ENCODE results near the gene UGCG. TPM values are rescaled to one million over a fixed set of nuclear protein-coding genes. Genes with fewer than 3 reads are reported as not detected.
A peak's percentile ranks its signal among the peaks of the same experiment; 100 is the strongest.

Gene UGCG
- total and polyA plus RNA-seq, 2 of the 8 experiments (the other 6 are each of a cell fraction or from before 2014, with no cell fraction given): 14.9 to 34.0 TPM

DNA sequence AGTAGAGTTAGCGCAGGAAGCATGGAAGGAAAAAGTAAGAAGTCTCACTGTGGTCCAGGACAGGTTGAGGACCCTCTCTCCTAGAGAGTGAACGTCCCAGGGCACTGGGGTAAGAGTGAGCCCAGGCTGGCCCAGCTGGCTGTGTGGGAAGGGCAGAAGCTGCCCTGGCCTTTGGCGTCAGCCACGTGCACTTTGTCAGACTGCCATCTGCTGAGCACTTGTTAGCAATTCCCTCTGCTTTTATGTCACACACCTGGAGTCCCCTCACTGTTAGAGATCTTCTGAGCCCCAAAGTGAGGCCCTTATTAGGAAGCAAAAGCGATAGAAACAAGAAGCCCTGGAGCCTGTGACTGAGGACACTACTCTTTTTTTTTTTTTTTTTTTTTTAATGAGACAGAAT lies 79.1 kb downstream of the UGCG start (continued):
- no peak for TF ChIP-seq SIX5 (IDR thresholded peaks at IDR 0.05; ENCODE audit: low read depth, low read length)
- no peak for TF ChIP-seq BRCA1 (IDR thresholded peaks at IDR 0.05; ENCODE audit: low read depth, low read length)
- TF ChIP-seq, protein P1, sequence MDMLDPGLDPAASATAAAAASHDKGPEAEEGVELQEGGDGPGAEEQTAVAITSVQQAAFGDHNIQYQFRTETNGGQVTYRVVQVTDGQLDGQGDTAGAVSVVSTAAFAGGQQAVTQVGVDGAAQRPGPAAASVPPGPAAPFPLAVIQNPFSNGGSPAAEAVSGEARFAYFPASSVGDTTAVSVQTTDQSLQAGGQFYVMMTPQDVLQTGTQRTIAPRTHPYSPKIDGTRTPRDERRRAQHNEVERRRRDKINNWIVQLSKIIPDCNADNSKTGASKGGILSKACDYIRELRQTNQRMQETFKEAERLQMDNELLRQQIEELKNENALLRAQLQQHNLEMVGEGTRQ (IDR thresholded peaks at IDR 0.05; ENCODE audit: low read length): no peak
- TF ChIP-seq CREB1 (IDR thresholded peaks at IDR 0.05): no peak
- TF ChIP-seq SP4 (IDR thresholded peaks at IDR 0.05; ENCODE audit: low read length): no peak
- TF ChIP-seq, protein P2, sequence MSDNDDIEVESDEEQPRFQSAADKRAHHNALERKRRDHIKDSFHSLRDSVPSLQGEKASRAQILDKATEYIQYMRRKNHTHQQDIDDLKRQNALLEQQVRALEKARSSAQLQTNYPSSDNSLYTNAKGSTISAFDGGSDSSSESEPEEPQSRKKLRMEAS (IDR thresholded peaks at IDR 0.05): peak; percentile 91

All from H1 (cell line).